Measurements from ENCODE around the gene THOC6.

The THOC6 gene

GRCh38 chr16:3020604-3021448, 3.0 kb upstream of the THOC6 start (continued):
- no peak for TF ChIP-seq ZNF621 (tag by site-specific recombination; IDR thresholded peaks at IDR 0.05)
- peak; percentile 90 for TF ChIP-seq ZNF10 (tag by site-specific recombination; IDR thresholded peaks at IDR 0.05)
- TF ChIP-seq ZNF366 (tag by site-specific recombination; conservative IDR thresholded peaks at IDR 0.05), result peak; percentile 85

- ChIA-PET CTCF (interaction anchor here (0.6 to 4.1 kb wide), 9 partner anchors 10 to 69 kb away, joined by 3 to 41 read pairs (median 3); no protein-coding TSS in a partner anchor), POLR2A (interaction anchor here (0.6 to 11.9 kb wide), 17 partner anchors 9 to 321 kb away, joined by 3 to 247 read pairs (median 6); partner anchors contain the start of genes CLDN9, FLYWCH2, KREMEN2 and PAQR4)
- Histone ChIP-seq H3K4me1 (ENCODE audit: control insufficient read depth, insufficient read depth, low read length) (peaks cover 21% of the 10 kb centered on the region), H3K4me3 (ENCODE audit: low read depth, low read length) (peak overlapping the region; percentile 75), H3K9me3 (ENCODE audit: control insufficient read depth, insufficient read depth, low read depth, low read length) (no peaks in the 10 kb centered on the region), H3K36me3 (ENCODE audit: control insufficient read depth in 2 of 2, insufficient read depth in 1 of 2, low read length in 2 of 2) (peaks cover 0 to 14% of the 10 kb centered on the region in 2 experiments; a peak in 1 of 3 replicates), H3K27ac (ENCODE audit: extremely low read depth, low read depth, low read length) (peak overlapping the region; percentile 54)
- peak; percentile 35; the same call in 1 of the 2 replicates for TF ChIP-seq ZNF169 (tag by site-specific recombination; IDR thresholded peaks at IDR 0.05)
- no peak; the same call in 1 of the 2 replicates for TF ChIP-seq ZNF623 (tag by site-specific recombination; IDR thresholded peaks at IDR 0.05)
- TF ChIP-seq, protein P1, sequence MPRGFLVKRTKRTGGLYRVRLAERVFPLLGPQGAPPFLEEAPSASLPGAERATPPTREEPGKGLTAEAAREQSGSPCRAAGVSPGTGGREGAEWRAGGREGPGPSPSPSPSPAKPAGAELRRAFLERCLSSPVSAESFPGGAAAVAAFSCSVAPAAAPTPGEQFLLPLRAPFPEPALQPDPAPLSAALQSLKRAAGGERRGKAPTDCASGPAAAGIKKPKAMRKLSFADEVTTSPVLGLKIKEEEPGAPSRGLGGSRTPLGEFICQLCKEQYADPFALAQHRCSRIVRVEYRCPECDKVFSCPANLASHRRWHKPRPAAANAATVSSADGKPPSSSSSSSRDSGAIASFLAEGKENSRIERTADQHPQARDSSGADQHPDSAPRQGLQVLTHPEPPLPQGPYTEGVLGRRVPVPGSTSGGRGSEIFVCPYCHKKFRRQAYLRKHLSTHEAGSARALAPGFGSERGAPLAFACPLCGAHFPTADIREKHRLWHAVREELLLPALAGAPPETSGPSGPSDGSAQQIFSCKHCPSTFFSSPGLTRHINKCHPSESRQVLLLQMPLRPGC (tag by site-specific recombination; IDR thresholded peaks at IDR 0.05), result 0 out of 2 replicates have a peak, but pooled peaks have one; percentile 31
- TF ChIP-seq BCL11A (tag by site-specific recombination; IDR thresholded peaks at IDR 0.05; ENCODE audit: low read depth), result 0 out of 2 replicates have a peak, but pooled peaks have one; percentile 26
- 0 out of 2 replicates have a peak, but pooled peaks have one; percentile 32 for TF ChIP-seq ZBTB21 (tag by site-specific recombination; IDR thresholded peaks at IDR 0.05)
- no peak for TF ChIP-seq ZNF350 (tag by site-specific recombination; IDR thresholded peaks at IDR 0.05)
- peak; percentile 45 for TF ChIP-seq ZEB2 (tag by site-specific recombination; IDR thresholded peaks at IDR 0.05)
- TF ChIP-seq ZNF155 (tag by site-specific recombination; IDR thresholded peaks at IDR 0.05), result no peak
- TF ChIP-seq ZNF140 (tag by site-specific recombination; IDR thresholded peaks at IDR 0.05), result no peak
- no peak for TF ChIP-seq ZNF16 (tag by site-specific recombination; IDR thresholded peaks at IDR 0.05; ENCODE audit: low read depth)
- TF ChIP-seq ZNF335 (tag by site-specific recombination; conservative IDR thresholded peaks at IDR 0.05), result 0 out of 2 replicates have a peak, but pooled peaks have one; percentile 8
- TF ChIP-seq ZNF292 (tag by site-specific recombination; IDR thresholded peaks at IDR 0.05; ENCODE audit: borderline replicate concordance, low read depth), result no peak
- TF ChIP-seq GLI2 (tag by site-specific recombination; IDR thresholded peaks at IDR 0.05; ENCODE audit: borderline replicate concordance, low read depth), result no peak
- TF ChIP-seq ZNF148 (tag by site-specific recombination; IDR thresholded peaks at IDR 0.05; ENCODE audit: borderline replicate concordance), result no peak
- peak; percentile 87 for TF ChIP-seq SP7 (tag by site-specific recombination; IDR thresholded peaks at IDR 0.05)
- no peak for TF ChIP-seq FEZF1 (tag by site-specific recombination; IDR thresholded peaks at IDR 0.05)
- TF ChIP-seq REST (tag by site-specific recombination; IDR thresholded peaks at IDR 0.05), result no peak
- TF ChIP-seq, protein P2, sequence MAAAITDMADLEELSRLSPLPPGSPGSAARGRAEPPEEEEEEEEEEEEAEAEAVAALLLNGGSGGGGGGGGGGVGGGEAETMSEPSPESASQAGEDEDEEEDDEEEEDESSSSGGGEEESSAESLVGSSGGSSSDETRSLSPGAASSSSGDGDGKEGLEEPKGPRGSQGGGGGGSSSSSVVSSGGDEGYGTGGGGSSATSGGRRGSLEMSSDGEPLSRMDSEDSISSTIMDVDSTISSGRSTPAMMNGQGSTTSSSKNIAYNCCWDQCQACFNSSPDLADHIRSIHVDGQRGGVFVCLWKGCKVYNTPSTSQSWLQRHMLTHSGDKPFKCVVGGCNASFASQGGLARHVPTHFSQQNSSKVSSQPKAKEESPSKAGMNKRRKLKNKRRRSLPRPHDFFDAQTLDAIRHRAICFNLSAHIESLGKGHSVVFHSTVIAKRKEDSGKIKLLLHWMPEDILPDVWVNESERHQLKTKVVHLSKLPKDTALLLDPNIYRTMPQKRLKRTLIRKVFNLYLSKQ (tag by site-specific recombination; IDR thresholded peaks at IDR 0.05; ENCODE audit: borderline replicate concordance), result no peak
- TF ChIP-seq ZNF521 (tag by site-specific recombination; IDR thresholded peaks at IDR 0.05), result no peak
- no peak for TF ChIP-seq ZFP41 (tag by site-specific recombination; IDR thresholded peaks at IDR 0.05; ENCODE audit: borderline replicate concordance)
- TF ChIP-seq HOXD13 (CRISPR knock-in tag; IDR thresholded peaks at IDR 0.05; ENCODE audit: borderline replicate concordance), result no peak
- TF ChIP-seq GLIS2 (tag by site-specific recombination; IDR thresholded peaks at IDR 0.05), result peak; percentile 77
These were observed 2.2 kb upstream of the THOC6 start for GRCh38 chr16:3021449-3022207.

Measured in HEK293 (cell line).